ENCODE results near the gene C2orf81. TPM values are rescaled to one million over a fixed set of nuclear protein-coding genes. Genes with fewer than 3 reads are reported as not detected.
A peak's percentile ranks its signal among the peaks of the same experiment; 100 is the strongest.
"Not testable (repeated sequence)": the region's sequence is repeated elsewhere in the genome, so short reads cannot be mapped to it uniquely, and the experiment has no call there.

The C2orf81 gene
- 10.3 TPM for total RNA-seq

- Histone ChIP-seq H3K9me3 (no peaks in the 10 kb centered on the region), H3K27me3 (no peaks in the 10 kb centered on the region), H3K27ac (peak within 1 kb of the TSS; percentile 32 to 63), H3K36me3 (peaks cover 5 to 6% of the 10 kb centered on the region in 2 donors), H3K4me1 (peaks cover 3 to 5% of the 10 kb centered on the region in 2 donors), H3K4me3 (peak within 1 kb of the TSS; percentile 64 to 85)
- intact Hi-C loops (cut with DNase I): loop anchor here (1.0 kb wide), 2 partner anchors 19 to 34 kb away; partner anchors contain the start of gene INO80B
- no peak for TF ChIP-seq CTCF (IDR thresholded peaks at IDR 0.05)
- DNase-seq (ENCODE audit: low spot score in 2 of 2): peak; percentile 53 to 93
Measured at GRCh38 chr2:74421221-74421870, at the start of gene C2orf81, which contains the start of gene WDR54. Gene C2orf81, minus strand, starts transcription at chr2:74421619. Its CDS starts 59 bp downstream, at chr2:74421560. Gene WDR54, plus strand, starts transcription at chr2:74421730. Its CDS starts 424 bp downstream, at chr2:74422154.

- H3K9me3 ChIP-seq; H3K4me3 ChIP-seq; H3K27me3 ChIP-seq; intact Hi-C loops (cut with DNase I); H3K27ac ChIP-seq; DNase-seq (ENCODE audit: low spot score in 2 of 2): not testable (repeated sequence)
- H3K4me1 ChIP-seq: peaks cover 10 to 18% of the 10 kb centered on the region in 2 donors
- H3K36me3 ChIP-seq: peaks cover 17% of the 10 kb centered on the region in 2 donors
Measured at GRCh38 chr2:74470742-74471141, 49.3 kb upstream of the C2orf81 start.

- TF ChIP-seq CTCF (IDR thresholded peaks at IDR 0.05): no peak
- Histone ChIP-seq H3K4me1 (peaks cover 8 to 11% of the 10 kb centered on the region in 2 donors), H3K27ac (peak overlapping the region; percentile 81 to 85), H3K27me3 (no peaks in the 10 kb centered on the region), H3K36me3 (peaks cover 8 to 21% of the 10 kb centered on the region in 2 donors), H3K4me3 (peak overlapping the region; percentile 89 to 97), H3K9me3 (no peaks in the 10 kb centered on the region)
- DNase-seq (ENCODE audit: low spot score in 2 of 2): no peak
- intact Hi-C loops (cut with DNase I): no loop called here
Measured at GRCh38 chr2:74464406-74464805, 43.0 kb upstream of the C2orf81 start.

- Histone ChIP-seq H3K4me1 (peaks cover 8 to 18% of the 10 kb centered on the region in 2 donors), H3K27ac (no peak overlapping the region), H3K27me3 (no peaks in the 10 kb centered on the region), H3K9me3 (no peaks in the 10 kb centered on the region), H3K36me3 (peaks cover 8 to 21% of the 10 kb centered on the region in 2 donors), H3K4me3 (no peak overlapping the region)
- no peak for TF ChIP-seq CTCF (IDR thresholded peaks at IDR 0.05)
- intact Hi-C loops (cut with DNase I): no loop called here
- no peak for DNase-seq (ENCODE audit: low spot score in 2 of 2)
Measured at GRCh38 chr2:74462786-74463105, 41.3 kb upstream of the C2orf81 start.

- H3K4me3 ChIP-seq: no peak overlapping the region
- no peak for TF ChIP-seq CTCF (IDR thresholded peaks at IDR 0.05)
- no peaks in the 10 kb centered on the region for H3K27me3 ChIP-seq
- H3K9me3 ChIP-seq: no peaks in the 10 kb centered on the region
- DNase-seq (ENCODE audit: low spot score in 2 of 2): no peak
- H3K36me3 ChIP-seq: peaks cover 8 to 21% of the 10 kb centered on the region in 2 donors
- H3K27ac ChIP-seq: no peak overlapping the region
- H3K4me1 ChIP-seq: peaks cover 8 to 18% of the 10 kb centered on the region in 2 donors
- intact Hi-C loops (cut with DNase I): no loop called here
Measured at GRCh38 chr2:74462054-74462785, 40.8 kb upstream of the C2orf81 start.

Measured in ascending aorta (tissue), 2 donors.